HEK293T (cell line): ENCODE measurements around the gene TMED10.
"Not testable (repeated sequence)": the region's sequence is repeated elsewhere in the genome, so short reads cannot be mapped to it uniquely, and the experiment has no call there.

Source experiments
- CTCF ChIA-PET: fragments of 350-600 bp; formaldehyde crosslinking; extraction: SDS; loops from one replicate; lab custom pipeline; 2021; ENCODE audit warnings: antibody characterized with exemption, inconsistent platforms; lab: Yijun Ruan, JAX
- POLR2A ChIA-PET: fragments of 350-600 bp; formaldehyde crosslinking; extraction: SDS; loops from one replicate; lab custom pipeline; 2020; ENCODE audit warnings: antibody characterized with exemption, inconsistent platforms; lab: Yijun Ruan, JAX
- DNase-seq: peaks from one replicate; pipeline ENCODE4 v3.0.0; 2012; ENCODE audit warnings: mixed read lengths; ENCODE audit errors: extremely low spot score
- ARNT ChIP-seq: fragments of 450-650 bp; IDR thresholded peaks from 2 replicates; pipeline ENCODE4 v1.6.1; 2017; ENCODE audit warnings: mild to moderate bottlenecking
- BHLHE40 ChIP-seq: fragments of 450-650 bp; IDR thresholded peaks from 2 replicates; pipeline ENCODE4 v1.6.1; 2016; ENCODE audit warnings: mild to moderate bottlenecking, moderate library complexity, borderline replicate concordance
- CTBP1 ChIP-seq: fragments of 450-650 bp; IDR thresholded peaks from 2 replicates; pipeline ENCODE4 v1.6.1; 2016; ENCODE audit warnings: borderline replicate concordance
- ELF4 ChIP-seq: fragments of 450-650 bp; IDR thresholded peaks from 2 replicates; pipeline ENCODE4 v1.6.1; 2017; ENCODE audit warnings: antibody characterized with exemption
- FOXA1 ChIP-seq: fragments of 450-650 bp; IDR thresholded peaks from 2 replicates; pipeline ENCODE4 v1.6.1; 2016; ENCODE audit warnings: mild to moderate bottlenecking
- FOXK2 ChIP-seq: fragments of 450-650 bp; IDR thresholded peaks from 2 replicates; pipeline ENCODE4 v1.6.1; 2016; ENCODE audit warnings: mild to moderate bottlenecking
- FOXM1 ChIP-seq: fragments of 450-650 bp; IDR thresholded peaks from 2 replicates; pipeline ENCODE4 v1.6.1; 2017; ENCODE audit warnings: mild to moderate bottlenecking, borderline replicate concordance
- HDGF ChIP-seq: fragments of 450-650 bp; IDR thresholded peaks from 2 replicates; pipeline ENCODE4 v1.6.1; 2017; ENCODE audit warnings: antibody characterized with exemption, borderline replicate concordance
- L3MBTL2 ChIP-seq: fragments of 450-650 bp; conservative IDR thresholded peaks from 2 replicates; pipeline ENCODE4 v1.6.1; 2016; ENCODE audit warnings: mild to moderate bottlenecking
- LEF1 ChIP-seq: fragments of 450-650 bp; IDR thresholded peaks from 2 replicates; pipeline ENCODE4 v1.6.1; 2017; ENCODE audit warnings: mild to moderate bottlenecking, borderline replicate concordance
- NFRKB ChIP-seq: fragments of 450-650 bp; IDR thresholded peaks from 2 replicates; pipeline ENCODE4 v1.6.1; 2016; ENCODE audit warnings: mild to moderate bottlenecking, moderate library complexity
- PKNOX1 ChIP-seq: fragments of 450-650 bp; IDR thresholded peaks from 2 replicates; pipeline ENCODE4 v1.6.1; 2016
- SP1 ChIP-seq: fragments of 450-650 bp; IDR thresholded peaks from 2 replicates; pipeline ENCODE4 v1.6.1; 2017
- SUZ12 ChIP-seq: fragments of 450-650 bp; IDR thresholded peaks from 2 replicates; pipeline ENCODE4 v1.6.1; 2016; ENCODE audit warnings: mild to moderate bottlenecking
- TARDBP ChIP-seq: fragments of 450-650 bp; IDR thresholded peaks from 2 replicates; pipeline ENCODE4 v1.6.1; 2016
- ZNF384 ChIP-seq: fragments of 450-650 bp; IDR thresholded peaks from 2 replicates; pipeline ENCODE4 v1.6.1; 2016

Gene TMED10

GRCh38 chr14:75184039-75184438 lies 7.6 kb upstream of the TMED10 start:
- ChIA-PET POLR2A (interaction anchor here (1.1 kb wide), 1 partner anchor 75 kb away, joined by 4 read pairs; no protein-coding TSS in a partner anchor), CTCF (no interaction called here)
- no peak for DNase-seq
- TF ChIP-seq ZNF384 (no peak), HDGF (no peak), ELF4 (no peak), NFRKB (no peak), CTBP1 (no peak), FOXM1 (no peak), BHLHE40 (no peak), ARNT (no peak), FOXA1 (no peak)

- ChIA-PET CTCF (no interaction called here), POLR2A (no interaction called here)
- TF ChIP-seq PKNOX1 (no peak), ELF4 (no peak), TARDBP (no peak)
- DNase-seq = no peak
Measured at GRCh38 chr14:75183225-75183624, 6.8 kb upstream of the TMED10 start.

GRCh38 chr14:75182821-75183220 lies 6.4 kb upstream of the TMED10 start:
- CTCF ChIA-PET = no interaction called here
- TF ChIP-seq ARNT = no peak
- TF ChIP-seq NFRKB = no peak
- no peak for TF ChIP-seq CTBP1
- TF ChIP-seq SP1 = no peak
- TF ChIP-seq SUZ12 = no peak
- TF ChIP-seq ELF4 = no peak
- no peak for TF ChIP-seq LEF1
- no peak for TF ChIP-seq HDGF
- no peak for TF ChIP-seq TARDBP
- TF ChIP-seq ZNF384 = no peak
- no peak for TF ChIP-seq FOXA1
- no peak for TF ChIP-seq L3MBTL2
- TF ChIP-seq FOXM1 = no peak
- TF ChIP-seq BHLHE40 = no peak
- no peak for DNase-seq
- POLR2A ChIA-PET = no interaction called here

GRCh38 chr14:75182163-75182562 lies 5.8 kb upstream of the TMED10 start:
- DNase-seq, CTCF ChIA-PET: not testable (repeated sequence)
- POLR2A ChIA-PET = interaction anchor here (1.1 kb wide), 1 partner anchor 301 kb away, joined by 4 read pairs; no protein-coding TSS in a partner anchor

GRCh38 chr14:75181293-75182062 lies 5.1 kb upstream of the TMED10 start:
- ChIA-PET POLR2A (interaction anchor here (1.1 kb wide), 1 partner anchor 301 kb away, joined by 4 read pairs; no protein-coding TSS in a partner anchor), CTCF (no interaction called here)
- DNase-seq = no peak
- TF ChIP-seq FOXA1 (no peak), BHLHE40 (no peak), FOXK2 (no peak), FOXM1 (no peak), LEF1 (no peak), SP1 (no peak), NFRKB (no peak), PKNOX1 (no peak), ZNF384 (no peak), ELF4 (no peak), TARDBP (no peak), SUZ12 (no peak), L3MBTL2 (no peak), ARNT (no peak)

GRCh38 chr14:75175677-75176141 lies 703 bp downstream of the TMED10 start:
- POLR2A ChIA-PET = no interaction called here
- CTCF ChIA-PET = no interaction called here
- DNase-seq = no peak

More at GRCh38 chr14:75175677-75176141, 703 bp downstream of the TMED10 start:
- TF ChIP-seq PKNOX1 (peak; percentile 46; the same call in 1 of the 2 replicates), TARDBP (no peak)
